NCI-H2107 treated with DMSO at 0.1 percent for 48 hours (cell line): ENCODE measurements around the gene HCRTR1.

Experiments
- DNase-seq: peaks from one replicate; lab custom pipeline; 2025; ENCODE audit not compliant: unreplicated experiment; lab: John Stamatoyannopoulos, UW

Gene HCRTR1

GRCh38 chr1:31596737-31597097, 20.8 kb upstream of the HCRTR1 start:
- no peak for DNase-seq

- no peak for DNase-seq
These were observed 18.5 kb upstream of the HCRTR1 start for GRCh38 chr1:31598980-31599379.

- no peak for DNase-seq
These were observed 16.8 kb upstream of the HCRTR1 start for GRCh38 chr1:31600641-31601040.

DNA sequence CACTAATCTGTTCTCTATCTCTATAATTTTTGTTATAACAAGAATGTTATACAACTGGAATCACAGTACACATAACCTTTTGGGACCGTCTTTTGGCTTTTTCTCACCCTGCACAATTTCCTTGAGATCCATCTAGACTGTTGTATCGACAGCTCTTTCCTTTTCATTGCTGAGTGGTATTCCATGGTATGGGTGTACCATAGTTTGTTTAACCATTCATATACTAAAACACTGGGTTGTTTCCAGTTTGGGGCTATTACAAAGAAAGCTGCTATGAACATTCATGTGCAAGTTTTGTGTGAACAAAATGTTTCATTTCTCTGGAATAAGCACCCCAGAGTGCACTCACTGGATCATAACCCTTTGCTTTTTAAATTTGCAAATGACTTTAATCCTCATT, 15.4 kb upstream of the HCRTR1 start:
- DNase-seq = no peak

DNA sequence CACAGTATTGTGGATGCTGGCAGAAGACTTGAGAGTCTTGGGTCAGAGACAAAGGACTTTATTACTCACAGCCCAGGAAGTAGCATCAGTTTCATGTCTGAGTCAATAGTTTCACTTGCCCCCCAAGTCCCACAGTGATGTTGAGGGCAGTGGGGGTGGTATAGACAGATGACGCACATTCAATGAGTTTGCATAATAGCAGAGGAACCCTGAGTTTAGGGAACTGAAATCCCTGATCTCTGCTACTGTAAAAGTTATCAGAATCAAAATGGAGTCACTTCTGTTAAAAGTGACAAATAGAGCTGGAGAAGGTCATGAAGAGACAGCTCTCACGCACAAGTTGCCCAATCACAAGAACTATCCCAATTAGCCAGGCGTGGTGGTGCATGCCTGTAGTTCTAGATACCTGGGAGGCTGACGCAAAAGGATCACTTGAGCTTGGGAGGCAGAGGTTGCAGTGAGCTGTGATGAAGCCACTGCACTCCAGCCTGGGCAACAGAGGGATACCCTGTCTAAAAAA, 11.5 kb upstream of the HCRTR1 start:
- no peak for DNase-seq

DNA sequence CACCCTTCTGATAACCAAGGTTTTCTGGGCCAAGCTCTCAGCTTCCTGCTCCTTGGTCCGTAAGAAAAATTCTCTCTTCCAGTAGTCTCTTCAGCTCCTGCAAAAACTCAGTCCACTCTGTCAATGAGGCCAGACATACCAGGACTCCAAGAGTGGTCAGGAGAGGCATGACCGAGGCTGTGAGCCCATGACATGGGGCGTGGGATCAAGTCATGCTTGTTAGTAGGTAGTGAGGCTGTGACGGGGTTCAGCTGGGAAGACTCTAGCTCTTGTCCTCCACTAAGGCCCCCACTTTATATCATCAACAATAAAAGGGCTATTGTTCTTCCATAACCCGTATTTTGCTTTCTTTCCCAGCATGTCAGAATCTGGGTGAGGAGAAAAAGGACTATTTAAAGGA, 10.1 kb upstream of the HCRTR1 start:
- DNase-seq = no peak

DNA sequence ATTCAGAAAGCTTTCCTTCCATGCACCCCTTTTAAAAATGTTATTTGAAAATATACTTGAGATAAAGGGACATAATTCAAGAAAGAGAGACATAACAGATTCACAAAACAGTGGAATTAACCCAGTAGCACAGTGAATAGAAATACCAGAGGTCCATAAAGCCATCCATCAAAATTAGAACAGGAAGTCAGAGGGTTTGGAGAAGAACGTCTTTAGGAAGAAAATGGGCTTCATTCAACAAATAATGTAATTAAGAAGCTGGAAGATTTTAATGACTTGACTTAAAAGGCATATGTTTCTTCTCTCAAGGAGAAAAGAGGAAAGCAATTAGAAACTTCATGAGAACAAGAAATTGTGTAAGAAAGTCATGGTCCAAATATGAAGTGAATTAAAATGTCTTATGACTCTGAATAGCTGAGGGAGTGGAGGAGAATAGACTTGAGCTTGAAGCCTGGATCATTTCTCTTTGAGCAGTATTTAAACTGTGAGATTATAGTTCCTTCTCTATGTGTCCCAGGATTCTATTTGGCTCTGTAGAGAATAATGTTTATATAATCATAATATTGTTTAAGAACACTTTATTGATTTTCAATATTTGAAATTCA, 7.9 kb upstream of the HCRTR1 start:
- no peak for DNase-seq

DNA sequence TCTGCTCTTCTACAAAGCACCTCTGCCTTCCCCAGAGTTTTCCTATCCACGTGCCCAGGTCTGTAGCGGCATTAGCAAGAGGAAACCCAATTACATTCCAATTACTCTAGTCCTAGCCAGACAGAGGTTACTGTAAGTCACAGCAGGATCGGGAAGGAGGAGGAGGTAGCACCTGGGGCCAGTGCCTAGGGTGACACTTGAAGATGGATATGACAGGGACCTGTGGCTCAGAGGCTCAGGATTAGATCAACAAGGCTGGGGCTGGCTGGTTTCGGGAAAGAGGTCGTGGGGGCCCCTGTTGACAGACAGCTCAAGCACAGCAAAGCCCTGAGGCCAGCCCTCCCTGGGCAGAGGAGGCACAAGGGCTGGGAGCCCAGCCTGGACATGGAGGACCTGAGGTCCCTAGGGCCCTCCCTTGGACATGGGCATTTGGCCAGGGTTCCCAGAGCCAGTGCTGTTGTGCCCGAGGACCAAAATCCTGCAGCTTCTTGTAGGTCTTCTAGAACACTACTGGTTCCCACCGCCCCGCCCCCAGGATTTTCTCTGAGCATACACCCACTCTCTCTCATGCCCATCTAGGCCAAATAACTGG, 3.0 kb upstream of the HCRTR1 start:
- no peak for DNase-seq

GRCh38 chr1:31615414-31615813, 2.1 kb upstream of the HCRTR1 start:
- no peak for DNase-seq

GRCh38 chr1:31615939-31616338, 1.6 kb upstream of the HCRTR1 start:
- DNase-seq = no peak

GRCh38 chr1:31617916-31618746, 642 bp downstream of the HCRTR1 start:
- DNase-seq = peak; percentile 16

- DNase-seq = no peak
These were observed 1.7 kb downstream of the HCRTR1 start for GRCh38 chr1:31618916-31619846.

DNA sequence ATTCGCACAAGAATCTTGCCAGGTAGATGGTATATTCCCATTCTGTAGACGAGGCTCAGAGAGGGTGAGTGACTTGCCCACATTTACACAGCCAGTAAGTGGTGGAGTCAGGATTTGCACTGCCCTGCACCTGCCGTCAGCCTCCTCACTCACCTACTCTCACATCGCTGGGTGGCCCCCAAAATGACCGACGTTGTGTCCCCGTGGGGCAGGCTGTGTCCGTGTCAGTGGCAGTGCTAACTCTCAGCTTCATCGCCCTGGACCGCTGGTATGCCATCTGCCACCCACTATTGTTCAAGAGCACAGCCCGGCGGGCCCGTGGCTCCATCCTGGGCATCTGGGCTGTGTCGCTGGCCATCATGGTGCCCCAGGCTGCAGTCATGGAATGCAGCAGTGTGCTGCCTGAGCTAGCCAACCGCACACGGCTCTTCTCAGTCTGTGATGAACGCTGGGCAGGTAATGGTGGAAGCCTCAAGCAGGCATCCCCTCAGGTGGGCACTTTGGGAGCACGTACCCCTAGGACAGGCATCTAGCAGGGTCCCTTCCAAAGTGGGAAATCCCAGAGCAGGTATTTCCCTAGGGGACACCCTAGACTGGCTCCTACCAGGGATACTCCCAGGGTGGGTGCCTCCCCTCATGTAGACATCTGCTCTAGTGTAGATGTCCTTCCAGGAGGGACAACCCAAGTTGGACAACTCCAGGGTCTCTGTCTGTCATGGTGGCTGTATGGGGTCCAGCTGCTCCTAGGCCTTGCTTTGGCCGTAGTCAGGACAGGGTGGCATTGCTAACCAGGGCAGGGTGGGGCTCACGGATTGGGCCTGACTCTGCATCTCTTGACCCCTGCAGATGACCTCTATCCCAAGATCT, 3.4 kb downstream of the HCRTR1 start:
- no peak for DNase-seq

DNA sequence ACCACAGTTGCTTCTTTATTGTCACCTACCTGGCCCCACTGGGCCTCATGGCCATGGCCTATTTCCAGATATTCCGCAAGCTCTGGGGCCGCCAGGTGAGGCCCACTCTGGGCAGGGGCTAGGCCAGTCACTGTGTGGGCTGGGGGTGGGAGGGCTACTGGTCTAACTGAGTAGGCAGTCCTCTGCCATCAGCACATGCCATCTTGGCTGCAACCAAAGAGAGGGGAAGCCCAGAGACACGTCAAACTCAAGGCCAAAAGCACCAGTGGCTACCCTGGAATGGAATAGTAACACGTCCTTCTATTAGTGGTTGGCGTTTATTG, 4.0 kb downstream of the HCRTR1 start:
- DNase-seq = no peak

DNA sequence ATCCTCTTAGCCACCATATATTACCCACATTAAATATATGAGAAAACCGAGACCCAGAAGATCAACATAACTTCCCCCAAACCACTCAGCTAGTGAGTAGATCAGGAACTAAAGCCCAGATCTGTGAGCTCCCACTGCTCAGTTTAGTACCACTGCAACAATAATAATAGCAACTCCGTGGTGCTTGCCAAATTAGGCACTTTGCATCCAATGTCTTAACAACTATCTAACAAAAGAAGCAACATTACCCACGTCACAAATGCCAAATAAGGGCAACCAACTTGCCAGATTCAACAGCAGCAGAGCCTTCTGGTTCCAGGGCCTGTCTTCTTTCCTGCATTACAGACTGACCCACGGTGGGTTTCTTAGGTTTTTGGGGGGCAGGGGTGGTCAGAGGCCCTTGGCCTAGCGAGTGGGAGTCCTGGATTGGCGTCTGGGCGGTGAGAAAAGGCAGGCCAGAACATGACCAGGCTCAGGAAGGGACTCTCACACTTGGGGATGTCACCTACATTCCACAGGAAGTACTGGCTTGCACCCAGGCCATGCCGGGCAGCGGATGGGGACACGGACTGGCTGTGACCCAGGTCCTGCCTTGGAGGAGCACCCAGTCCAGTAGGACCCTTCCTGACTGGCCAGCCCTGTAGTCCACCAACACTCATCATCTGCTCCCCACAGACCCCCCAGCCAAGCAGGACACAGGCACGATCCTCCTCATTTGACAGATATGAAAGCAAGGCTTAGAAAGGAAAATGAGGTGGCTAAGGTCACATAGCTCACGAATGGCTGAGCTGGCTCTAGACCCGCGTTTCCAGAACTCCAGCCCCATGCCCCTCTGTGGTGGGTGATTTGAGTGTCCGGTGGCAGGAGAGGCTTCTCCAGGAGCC, 4.6 kb downstream of the HCRTR1 start:
- no peak for DNase-seq

DNA sequence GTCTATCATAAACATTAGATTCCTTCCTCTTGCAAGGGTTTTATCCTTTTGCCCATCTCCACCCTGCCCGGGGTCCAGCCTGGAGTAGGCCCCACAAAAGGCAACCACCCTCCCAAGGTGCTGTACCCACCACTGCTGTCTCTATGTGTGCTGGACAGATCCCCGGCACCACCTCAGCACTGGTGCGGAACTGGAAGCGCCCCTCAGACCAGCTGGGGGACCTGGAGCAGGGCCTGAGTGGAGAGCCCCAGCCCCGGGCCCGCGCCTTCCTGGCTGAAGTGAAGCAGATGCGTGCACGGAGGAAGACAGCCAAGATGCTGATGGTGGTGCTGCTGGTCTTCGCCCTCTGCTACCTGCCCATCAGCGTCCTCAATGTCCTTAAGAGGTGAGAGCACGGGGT, 5.9 kb downstream of the HCRTR1 start:
- DNase-seq = no peak

GRCh38 chr1:31624309-31624708, 6.8 kb downstream of the HCRTR1 start:
- no peak for DNase-seq

DNA sequence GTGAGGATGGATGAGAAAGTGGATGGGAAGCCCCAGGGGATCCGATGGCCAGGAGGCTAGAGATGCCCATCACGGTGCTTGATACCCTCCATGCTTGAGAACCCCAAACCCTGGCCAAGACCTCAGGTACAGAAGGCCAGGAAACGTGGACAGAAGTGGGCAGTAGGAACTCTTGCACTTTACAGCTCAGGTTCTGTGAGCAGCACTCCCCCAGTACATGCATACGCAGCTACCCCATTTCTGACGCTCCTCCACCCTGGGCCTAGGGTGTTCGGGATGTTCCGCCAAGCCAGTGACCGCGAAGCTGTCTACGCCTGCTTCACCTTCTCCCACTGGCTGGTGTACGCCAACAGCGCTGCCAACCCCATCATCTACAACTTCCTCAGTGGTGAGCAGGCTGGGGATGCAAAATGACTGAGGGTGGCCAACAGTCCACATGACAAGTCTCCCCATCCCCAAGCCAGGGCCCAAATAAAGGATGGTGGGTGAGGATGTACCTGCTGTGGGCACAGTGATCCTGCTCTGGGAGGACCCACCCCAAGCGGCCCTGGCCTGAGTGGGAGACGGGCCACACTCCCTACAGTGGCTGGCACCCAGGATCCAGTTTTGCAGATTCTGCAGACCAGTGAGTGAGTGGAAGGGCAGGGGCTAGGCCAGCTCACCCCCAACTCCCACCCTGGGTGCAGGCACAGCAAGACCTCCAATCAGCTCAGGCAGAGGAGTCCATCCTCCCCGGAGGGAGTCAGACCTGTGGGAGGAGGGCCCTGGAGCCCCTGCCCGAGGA, 7.4 kb downstream of the HCRTR1 start:
- DNase-seq = no peak
